ENCODE results near the gene ITPK1. TPM values are rescaled to one million over a fixed set of nuclear protein-coding genes. Genes with fewer than 3 reads are reported as not detected.

ITPK1 gene
- total and polyA plus RNA-seq, 8 donors = 17.8 to 46.3 (median 28.9) TPM

DNA sequence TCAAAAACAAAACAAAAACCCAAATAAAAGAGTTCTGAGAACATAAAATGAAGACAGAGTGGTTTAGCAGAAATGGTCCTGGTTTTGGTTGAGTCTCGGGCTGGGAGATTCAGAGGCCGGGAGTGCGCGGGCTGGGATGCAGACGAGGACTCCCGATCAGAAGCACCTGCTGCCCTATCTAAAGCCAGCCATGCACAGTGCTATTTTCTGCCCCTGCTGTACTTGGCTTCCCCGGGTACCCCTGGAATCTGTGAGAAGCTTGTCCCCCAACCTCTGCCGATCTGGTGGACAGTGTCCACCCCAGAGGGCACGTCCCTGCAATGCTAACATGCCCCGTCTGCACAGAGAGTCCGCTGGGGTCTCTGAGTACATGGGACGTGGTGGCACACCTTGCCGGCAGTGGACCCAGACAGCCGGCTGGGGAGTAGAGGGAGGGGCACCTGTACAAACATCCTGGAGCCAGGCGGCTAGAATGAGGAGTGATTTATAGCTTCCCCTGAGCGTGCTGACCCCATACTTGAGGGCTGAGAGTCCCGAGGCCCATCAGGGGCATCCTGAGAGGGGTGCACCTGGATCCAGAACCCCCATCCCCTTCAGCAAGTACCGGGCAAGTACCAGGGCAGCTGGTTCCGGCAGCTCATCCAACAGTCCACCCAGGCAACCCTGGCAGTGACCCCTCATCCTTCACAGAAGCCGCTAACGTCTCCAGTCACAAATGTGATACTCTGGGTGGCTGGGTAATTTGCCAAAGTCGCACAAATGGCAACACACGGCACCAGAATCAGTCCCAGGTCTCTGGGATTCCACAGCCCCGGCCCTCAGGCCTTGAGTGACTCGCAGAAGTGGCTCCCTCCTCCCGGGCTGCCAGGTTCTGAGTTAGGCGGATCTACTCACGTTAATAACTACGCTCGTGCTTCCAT is 155.7 kb downstream of the ITPK1 start:
- Histone ChIP-seq H3K36me3 (peaks cover 15 to 76% (median 70%) of the 10 kb centered on the region in 4 donors), H3K4me3 (no peak overlapping the region), H3K27me3 (no peaks in the 10 kb centered on the region), H3K27ac (peak overlapping the region in 1 of 5 donors; percentile 38), H3K9me3 (no peaks in the 10 kb centered on the region), H3K4me1 (peaks cover 13 to 37% (median 18%) of the 10 kb centered on the region in 4 donors)
- WGBS, 5 donors = 76 to 86% (median 82%) methylated on average over 27 to 30 of the region's 30 CpGs
- TF ChIP-seq POLR2AphosphoS5 (IDR thresholded peaks at IDR 0.05) = no peak
- TF ChIP-seq, protein P1, sequence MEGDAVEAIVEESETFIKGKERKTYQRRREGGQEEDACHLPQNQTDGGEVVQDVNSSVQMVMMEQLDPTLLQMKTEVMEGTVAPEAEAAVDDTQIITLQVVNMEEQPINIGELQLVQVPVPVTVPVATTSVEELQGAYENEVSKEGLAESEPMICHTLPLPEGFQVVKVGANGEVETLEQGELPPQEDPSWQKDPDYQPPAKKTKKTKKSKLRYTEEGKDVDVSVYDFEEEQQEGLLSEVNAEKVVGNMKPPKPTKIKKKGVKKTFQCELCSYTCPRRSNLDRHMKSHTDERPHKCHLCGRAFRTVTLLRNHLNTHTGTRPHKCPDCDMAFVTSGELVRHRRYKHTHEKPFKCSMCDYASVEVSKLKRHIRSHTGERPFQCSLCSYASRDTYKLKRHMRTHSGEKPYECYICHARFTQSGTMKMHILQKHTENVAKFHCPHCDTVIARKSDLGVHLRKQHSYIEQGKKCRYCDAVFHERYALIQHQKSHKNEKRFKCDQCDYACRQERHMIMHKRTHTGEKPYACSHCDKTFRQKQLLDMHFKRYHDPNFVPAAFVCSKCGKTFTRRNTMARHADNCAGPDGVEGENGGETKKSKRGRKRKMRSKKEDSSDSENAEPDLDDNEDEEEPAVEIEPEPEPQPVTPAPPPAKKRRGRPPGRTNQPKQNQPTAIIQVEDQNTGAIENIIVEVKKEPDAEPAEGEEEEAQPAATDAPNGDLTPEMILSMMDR (IDR thresholded peaks at IDR 0.05) = no peak
- no peak for TF ChIP-seq EP300 (IDR thresholded peaks at IDR 0.05)
- intact Hi-C loops (cut with DNase I; ENCODE audit: low total_unique reads) = loop anchor here (10.0 kb wide), 1 partner anchor 175 kb away; no protein-coding TSS in a partner anchor
- no peak for DNase-seq

DNA sequence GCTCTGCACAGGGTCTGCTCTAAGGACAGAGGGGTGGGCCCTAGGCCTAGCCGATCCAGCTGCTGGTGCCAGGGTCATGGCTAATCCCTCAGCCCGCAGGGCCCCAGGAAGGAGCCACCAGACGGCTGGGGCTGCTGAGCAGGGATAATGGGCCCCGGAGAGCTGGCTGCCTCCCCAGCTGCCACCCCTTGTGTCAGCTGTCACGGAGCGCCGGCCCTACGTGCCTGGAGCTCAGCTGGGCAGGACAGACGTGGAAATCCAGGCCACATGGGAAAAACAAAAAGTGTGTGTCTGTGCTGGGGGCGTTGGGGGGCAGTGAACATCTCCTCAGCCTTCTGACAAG is 156.6 kb downstream of the ITPK1 start:
- Histone ChIP-seq H3K36me3 (peaks cover 15 to 84% (median 78%) of the 10 kb centered on the region in 4 donors), H3K9me3 (no peaks in the 10 kb centered on the region), H3K4me3 (no peak overlapping the region), H3K4me1 (peaks cover 5 to 28% (median 10%) of the 10 kb centered on the region in 4 donors), H3K27me3 (no peaks in the 10 kb centered on the region), H3K27ac (peak overlapping the region in 1 of 5 donors; percentile 38)
- peak in 1 of 2 donors; percentile 64 for DNase-seq
- WGBS, 5 donors = 66 to 86% (median 75%) methylated on average over 7 to 10 of the region's 10 CpGs
- TF ChIP-seq, protein P1 (IDR thresholded peaks at IDR 0.05) = no peak
- no peak for TF ChIP-seq POLR2A (IDR thresholded peaks at IDR 0.05)
- TF ChIP-seq EP300 (IDR thresholded peaks at IDR 0.05) = no peak
- TF ChIP-seq POLR2AphosphoS5 (IDR thresholded peaks at IDR 0.05) = no peak
- intact Hi-C loops (cut with DNase I; ENCODE audit: low total_unique reads) = loop anchor here (10.0 kb wide), 1 partner anchor 176 kb away; no protein-coding TSS in a partner anchor

DNA sequence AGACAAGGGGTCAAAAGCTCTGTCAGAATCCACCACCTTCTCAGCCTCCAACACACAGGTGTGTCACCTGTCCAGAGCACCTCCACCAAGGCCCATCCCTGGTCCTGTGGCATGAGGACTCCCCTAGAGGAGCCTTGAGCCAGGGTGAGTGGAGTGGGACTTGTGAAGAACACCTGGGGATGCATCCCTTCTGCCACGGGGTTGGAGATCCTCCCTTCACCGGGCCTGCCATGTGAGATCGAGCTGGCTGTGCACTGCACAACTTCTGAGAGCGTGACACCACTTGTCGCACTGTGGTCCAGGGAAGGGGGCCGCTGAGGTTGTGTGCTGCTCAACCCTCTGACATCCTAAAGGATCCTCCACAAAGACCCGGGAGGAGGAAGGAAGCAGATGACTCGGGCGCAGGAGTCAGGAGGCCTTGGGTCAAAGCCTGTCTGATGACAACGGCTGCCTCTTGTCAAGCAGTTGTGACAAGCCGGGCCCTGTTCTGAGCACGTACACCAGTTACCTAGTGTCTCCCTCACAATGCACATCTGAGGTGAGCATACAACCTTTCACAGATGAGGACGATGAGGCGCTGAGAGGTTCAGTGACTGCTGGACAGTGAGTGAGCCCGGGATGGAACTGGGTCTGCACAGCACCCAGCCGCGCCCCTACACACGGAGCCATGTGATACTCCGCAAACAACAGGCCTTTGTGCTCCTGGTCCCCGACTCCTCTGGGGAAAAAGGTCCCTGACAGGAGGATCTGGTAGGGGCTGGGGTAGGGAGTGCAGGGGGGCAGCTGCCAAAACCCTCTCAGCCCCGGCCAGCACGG is 157.1 kb downstream of the ITPK1 start:
- TF ChIP-seq EP300 (IDR thresholded peaks at IDR 0.05) (no peak), POLR2A (IDR thresholded peaks at IDR 0.05) (no peak)
- TF ChIP-seq, protein P1 (IDR thresholded peaks at IDR 0.05) = no peak
- Histone ChIP-seq H3K36me3 (peaks cover 15 to 90% (median 84%) of the 10 kb centered on the region in 4 donors), H3K9me3 (no peaks in the 10 kb centered on the region), H3K27me3 (no peaks in the 10 kb centered on the region), H3K27ac (no peak overlapping the region), H3K4me1 (peaks cover 0 to 22% (median 4%) of the 10 kb centered on the region in 4 donors), H3K4me3 (no peak overlapping the region)
- DNase-seq = no peak
- 83 to 89% (median 85%) methylated on average over 18 to 22 of the region's 22 CpGs for WGBS, 5 donors
- intact Hi-C loops (cut with DNase I; ENCODE audit: low total_unique reads) = loop anchor here (10.0 kb wide), 1 partner anchor 176 kb away; no protein-coding TSS in a partner anchor

DNA sequence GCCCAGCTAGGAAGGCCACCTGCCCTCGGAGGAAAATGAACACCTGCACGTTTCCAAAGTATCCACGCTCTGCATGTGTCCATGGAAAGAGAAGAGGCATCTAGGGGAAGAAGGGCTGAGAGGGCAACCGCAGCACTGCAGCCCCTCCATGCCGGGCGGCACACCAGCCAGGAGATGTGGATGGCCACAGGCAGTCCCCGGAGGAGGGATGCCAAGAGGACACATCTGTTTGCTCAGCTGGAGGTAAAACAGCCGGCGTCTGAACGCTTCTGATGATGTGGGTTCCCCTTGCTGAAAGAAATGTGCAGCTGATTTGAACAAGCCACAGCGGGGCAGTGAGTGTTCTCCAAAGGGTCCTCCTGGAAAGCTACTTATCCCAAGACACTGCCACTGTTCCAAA is 158.8 kb downstream of the ITPK1 start:
- peaks cover 0 to 12% (median 2%) of the 10 kb centered on the region in 4 donors for H3K4me1 ChIP-seq
- peaks cover 15 to 91% (median 87%) of the 10 kb centered on the region in 4 donors for H3K36me3 ChIP-seq
- intact Hi-C loops (cut with DNase I; ENCODE audit: low total_unique reads) = loop anchor here (10.0 kb wide), 1 partner anchor 178 kb away; no protein-coding TSS in a partner anchor
- H3K4me3 ChIP-seq = no peak overlapping the region
- TF ChIP-seq POLR2A (IDR thresholded peaks at IDR 0.05) = no peak
- TF ChIP-seq EP300 (IDR thresholded peaks at IDR 0.05) = no peak
- TF ChIP-seq POLR2AphosphoS5 (IDR thresholded peaks at IDR 0.05) = no peak
- H3K27ac ChIP-seq = no peak overlapping the region
- WGBS, 5 donors = 83 to 92% (median 90%) methylated on average over 11 of the region's 11 CpGs
- no peak for DNase-seq
- no peaks in the 10 kb centered on the region for H3K27me3 ChIP-seq
- H3K9me3 ChIP-seq = no peaks in the 10 kb centered on the region

Measured in stomach (tissue), 9 donors.